ENCODE data around the gene INSIG1. TPM values are rescaled to one million over a fixed set of nuclear protein-coding genes. Genes with fewer than 3 reads are reported as not detected.

The INSIG1 gene
- total and polyA plus RNA-seq, 4 donors = 118 to 219 (median 193) TPM

DNA sequence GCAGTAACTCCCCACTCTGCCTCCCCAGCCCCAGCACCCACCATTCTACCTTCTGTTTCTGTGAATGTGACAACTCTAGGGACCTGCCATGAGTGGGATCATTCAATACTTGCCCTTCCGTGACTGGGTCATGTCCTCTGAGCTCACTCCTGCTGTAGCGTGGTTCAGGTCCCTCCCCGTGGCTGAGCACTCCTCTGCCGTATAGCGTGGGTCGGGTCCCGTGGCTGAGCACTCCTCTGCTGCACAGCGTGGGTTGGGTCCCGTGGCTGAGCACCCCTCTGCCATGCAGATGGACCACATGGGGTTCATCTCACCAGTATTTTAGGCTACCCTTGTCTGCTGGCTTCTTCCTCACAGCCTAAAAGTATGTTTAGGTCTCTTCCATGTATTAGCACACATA, 43.0 kb downstream of the INSIG1 start:
- H3K9me3 ChIP-seq (ENCODE audit: control insufficient read depth in 4 of 4, low read length in 3 of 4) = no peaks in the 10 kb centered on the region
- no peaks in the 10 kb centered on the region for H3K27me3 ChIP-seq (ENCODE audit: control insufficient read depth in 4 of 4, insufficient read depth in 4 of 4, low read length in 3 of 4)
- DNase-seq (ENCODE audit: low spot score) = no peak
- peaks cover 0 to 5% (median 4%) of the 10 kb centered on the region in 4 donors for H3K4me1 ChIP-seq (ENCODE audit: control insufficient read depth in 4 of 4, insufficient read depth in 4 of 4, low read length in 3 of 4)
- no peak overlapping the region for H3K4me3 ChIP-seq (ENCODE audit: low read depth in 1 of 3, low read length in 3 of 3)
- no peak overlapping the region for H3K27ac ChIP-seq (ENCODE audit: low read depth in 1 of 2, low read length in 2 of 2)
- H3K9ac ChIP-seq (ENCODE audit: low read depth in 1 of 2, low read length in 2 of 2) = no peak overlapping the region
- WGBS = 86% methylated on average over 9 of the region's 9 CpGs
- H3K36me3 ChIP-seq (ENCODE audit: control insufficient read depth in 4 of 4, insufficient read depth in 3 of 4, low read depth in 1 of 4, low read length in 3 of 4) = no peaks in the 10 kb centered on the region
- no peak for TF ChIP-seq SP1 (IDR thresholded peaks at IDR 0.05)
- TF ChIP-seq RAD21 (IDR thresholded peaks at IDR 0.05) = no peak
- no peak for TF ChIP-seq FOXA1 (IDR thresholded peaks at IDR 0.05)
- TF ChIP-seq, protein P1, sequence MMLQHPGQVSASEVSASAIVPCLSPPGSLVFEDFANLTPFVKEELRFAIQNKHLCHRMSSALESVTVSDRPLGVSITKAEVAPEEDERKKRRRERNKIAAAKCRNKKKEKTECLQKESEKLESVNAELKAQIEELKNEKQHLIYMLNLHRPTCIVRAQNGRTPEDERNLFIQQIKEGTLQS (IDR thresholded peaks at IDR 0.05) = no peak
- TF ChIP-seq, protein P2, sequence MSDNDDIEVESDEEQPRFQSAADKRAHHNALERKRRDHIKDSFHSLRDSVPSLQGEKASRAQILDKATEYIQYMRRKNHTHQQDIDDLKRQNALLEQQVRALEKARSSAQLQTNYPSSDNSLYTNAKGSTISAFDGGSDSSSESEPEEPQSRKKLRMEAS (IDR thresholded peaks at IDR 0.05) = no peak
- no peak for TF ChIP-seq FOXA2 (IDR thresholded peaks at IDR 0.05)
- no peak for TF ChIP-seq GABPA (IDR thresholded peaks at IDR 0.05 in 1 of 2, conservative IDR thresholded peaks at IDR 0.05 in 1 of 2)

DNA sequence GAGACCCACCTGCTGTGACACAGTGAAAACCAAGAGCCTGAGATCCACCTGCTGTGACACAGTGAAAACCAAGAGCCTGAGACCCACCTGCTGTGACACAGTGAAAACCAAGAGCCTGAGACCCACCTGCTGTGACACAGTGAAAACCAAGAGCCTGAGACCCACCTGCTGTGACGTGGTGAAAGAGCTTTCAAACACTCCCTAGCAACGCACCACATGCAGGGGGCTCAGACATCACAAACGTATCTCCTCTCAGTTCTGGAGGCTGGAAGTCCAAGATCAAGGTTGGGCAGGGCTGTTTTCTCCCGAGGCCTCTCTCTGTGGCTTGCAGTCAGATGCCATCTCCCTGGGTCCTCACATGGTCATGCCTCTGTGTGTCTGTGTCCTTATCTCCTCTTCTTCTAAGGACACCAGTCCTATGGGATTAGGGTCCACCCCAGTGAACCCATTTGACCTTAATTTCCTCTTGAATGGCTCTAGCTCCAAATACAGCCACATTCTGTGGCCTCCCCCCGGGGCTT, 43.8 kb downstream of the INSIG1 start:
- DNase-seq (ENCODE audit: low spot score) = no peak
- Histone ChIP-seq H3K4me1 (ENCODE audit: control insufficient read depth in 4 of 4, insufficient read depth in 4 of 4, low read length in 3 of 4) (peaks cover 0 to 5% (median 4%) of the 10 kb centered on the region in 4 donors), H3K36me3 (ENCODE audit: control insufficient read depth in 4 of 4, insufficient read depth in 3 of 4, low read depth in 1 of 4, low read length in 3 of 4) (no peaks in the 10 kb centered on the region), H3K9ac (ENCODE audit: low read depth in 1 of 2, low read length in 2 of 2) (no peak overlapping the region), H3K4me3 (ENCODE audit: low read depth in 1 of 3, low read length in 3 of 3) (no peak overlapping the region), H3K27me3 (ENCODE audit: control insufficient read depth in 4 of 4, insufficient read depth in 4 of 4, low read length in 3 of 4) (no peaks in the 10 kb centered on the region), H3K27ac (ENCODE audit: low read depth in 1 of 2, low read length in 2 of 2) (no peak overlapping the region), H3K9me3 (ENCODE audit: control insufficient read depth in 4 of 4, low read length in 3 of 4) (no peaks in the 10 kb centered on the region)
- TF ChIP-seq, protein P1 (IDR thresholded peaks at IDR 0.05) = no peak
- no peak for TF ChIP-seq YY1 (IDR thresholded peaks at IDR 0.05)
- TF ChIP-seq HNF4G (IDR thresholded peaks at IDR 0.05) = no peak
- TF ChIP-seq JUND (IDR thresholded peaks at IDR 0.05) = no peak
- TF ChIP-seq EGR1 (IDR thresholded peaks at IDR 0.05; ENCODE audit: low read depth in 2 of 2) = no peak
- TF ChIP-seq FOXA1 (IDR thresholded peaks at IDR 0.05) = no peak
- no peak for TF ChIP-seq SP1 (IDR thresholded peaks at IDR 0.05)
- no peak for TF ChIP-seq TAF1 (conservative IDR thresholded peaks at IDR 0.05)
- TF ChIP-seq, protein P3, sequence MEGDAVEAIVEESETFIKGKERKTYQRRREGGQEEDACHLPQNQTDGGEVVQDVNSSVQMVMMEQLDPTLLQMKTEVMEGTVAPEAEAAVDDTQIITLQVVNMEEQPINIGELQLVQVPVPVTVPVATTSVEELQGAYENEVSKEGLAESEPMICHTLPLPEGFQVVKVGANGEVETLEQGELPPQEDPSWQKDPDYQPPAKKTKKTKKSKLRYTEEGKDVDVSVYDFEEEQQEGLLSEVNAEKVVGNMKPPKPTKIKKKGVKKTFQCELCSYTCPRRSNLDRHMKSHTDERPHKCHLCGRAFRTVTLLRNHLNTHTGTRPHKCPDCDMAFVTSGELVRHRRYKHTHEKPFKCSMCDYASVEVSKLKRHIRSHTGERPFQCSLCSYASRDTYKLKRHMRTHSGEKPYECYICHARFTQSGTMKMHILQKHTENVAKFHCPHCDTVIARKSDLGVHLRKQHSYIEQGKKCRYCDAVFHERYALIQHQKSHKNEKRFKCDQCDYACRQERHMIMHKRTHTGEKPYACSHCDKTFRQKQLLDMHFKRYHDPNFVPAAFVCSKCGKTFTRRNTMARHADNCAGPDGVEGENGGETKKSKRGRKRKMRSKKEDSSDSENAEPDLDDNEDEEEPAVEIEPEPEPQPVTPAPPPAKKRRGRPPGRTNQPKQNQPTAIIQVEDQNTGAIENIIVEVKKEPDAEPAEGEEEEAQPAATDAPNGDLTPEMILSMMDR (IDR thresholded peaks at IDR 0.05; ENCODE audit: low read depth, low read length, missing input control) = no peak
- TF ChIP-seq HNF4A (conservative IDR thresholded peaks at IDR 0.05) = no peak
- TF ChIP-seq, protein P4, sequence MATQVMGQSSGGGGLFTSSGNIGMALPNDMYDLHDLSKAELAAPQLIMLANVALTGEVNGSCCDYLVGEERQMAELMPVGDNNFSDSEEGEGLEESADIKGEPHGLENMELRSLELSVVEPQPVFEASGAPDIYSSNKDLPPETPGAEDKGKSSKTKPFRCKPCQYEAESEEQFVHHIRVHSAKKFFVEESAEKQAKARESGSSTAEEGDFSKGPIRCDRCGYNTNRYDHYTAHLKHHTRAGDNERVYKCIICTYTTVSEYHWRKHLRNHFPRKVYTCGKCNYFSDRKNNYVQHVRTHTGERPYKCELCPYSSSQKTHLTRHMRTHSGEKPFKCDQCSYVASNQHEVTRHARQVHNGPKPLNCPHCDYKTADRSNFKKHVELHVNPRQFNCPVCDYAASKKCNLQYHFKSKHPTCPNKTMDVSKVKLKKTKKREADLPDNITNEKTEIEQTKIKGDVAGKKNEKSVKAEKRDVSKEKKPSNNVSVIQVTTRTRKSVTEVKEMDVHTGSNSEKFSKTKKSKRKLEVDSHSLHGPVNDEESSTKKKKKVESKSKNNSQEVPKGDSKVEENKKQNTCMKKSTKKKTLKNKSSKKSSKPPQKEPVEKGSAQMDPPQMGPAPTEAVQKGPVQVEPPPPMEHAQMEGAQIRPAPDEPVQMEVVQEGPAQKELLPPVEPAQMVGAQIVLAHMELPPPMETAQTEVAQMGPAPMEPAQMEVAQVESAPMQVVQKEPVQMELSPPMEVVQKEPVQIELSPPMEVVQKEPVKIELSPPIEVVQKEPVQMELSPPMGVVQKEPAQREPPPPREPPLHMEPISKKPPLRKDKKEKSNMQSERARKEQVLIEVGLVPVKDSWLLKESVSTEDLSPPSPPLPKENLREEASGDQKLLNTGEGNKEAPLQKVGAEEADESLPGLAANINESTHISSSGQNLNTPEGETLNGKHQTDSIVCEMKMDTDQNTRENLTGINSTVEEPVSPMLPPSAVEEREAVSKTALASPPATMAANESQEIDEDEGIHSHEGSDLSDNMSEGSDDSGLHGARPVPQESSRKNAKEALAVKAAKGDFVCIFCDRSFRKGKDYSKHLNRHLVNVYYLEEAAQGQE (IDR thresholded peaks at IDR 0.05) = no peak
- TF ChIP-seq RAD21 (IDR thresholded peaks at IDR 0.05) = no peak
- no peak for TF ChIP-seq FOXA2 (IDR thresholded peaks at IDR 0.05)
- no peak for TF ChIP-seq RXRA (IDR thresholded peaks at IDR 0.05)
- TF ChIP-seq NR2F2 (IDR thresholded peaks at IDR 0.05) = no peak
- TF ChIP-seq, protein P2 (IDR thresholded peaks at IDR 0.05) = no peak
- TF ChIP-seq, protein P5, sequence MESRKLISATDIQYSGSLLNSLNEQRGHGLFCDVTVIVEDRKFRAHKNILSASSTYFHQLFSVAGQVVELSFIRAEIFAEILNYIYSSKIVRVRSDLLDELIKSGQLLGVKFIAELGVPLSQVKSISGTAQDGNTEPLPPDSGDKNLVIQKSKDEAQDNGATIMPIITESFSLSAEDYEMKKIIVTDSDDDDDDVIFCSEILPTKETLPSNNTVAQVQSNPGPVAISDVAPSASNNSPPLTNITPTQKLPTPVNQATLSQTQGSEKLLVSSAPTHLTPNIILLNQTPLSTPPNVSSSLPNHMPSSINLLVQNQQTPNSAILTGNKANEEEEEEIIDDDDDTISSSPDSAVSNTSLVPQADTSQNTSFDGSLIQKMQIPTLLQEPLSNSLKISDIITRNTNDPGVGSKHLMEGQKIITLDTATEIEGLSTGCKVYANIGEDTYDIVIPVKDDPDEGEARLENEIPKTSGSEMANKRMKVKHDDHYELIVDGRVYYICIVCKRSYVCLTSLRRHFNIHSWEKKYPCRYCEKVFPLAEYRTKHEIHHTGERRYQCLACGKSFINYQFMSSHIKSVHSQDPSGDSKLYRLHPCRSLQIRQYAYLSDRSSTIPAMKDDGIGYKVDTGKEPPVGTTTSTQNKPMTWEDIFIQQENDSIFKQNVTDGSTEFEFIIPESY (IDR thresholded peaks at IDR 0.05) = no peak
- TF ChIP-seq GABPA (IDR thresholded peaks at IDR 0.05 in 1 of 2, conservative IDR thresholded peaks at IDR 0.05 in 1 of 2) = no peak
- 72% methylated on average over 5 of the region's 5 CpGs for WGBS

Measured in liver (tissue), 9 donors.